Astrocyte (in vitro differentiated cells and primary cell): ENCODE data around the gene B3GALNT2. TPM values are rescaled to one million over a fixed set of nuclear protein-coding genes. Genes with fewer than 3 reads are reported as not detected.

Source experiments
- DNase-seq: peaks from one replicate; pipeline ENCODE4 v3.0.0-alpha.2; 2010; ENCODE audit warnings: low read depth
- FAIRE-seq: peaks from 2 replicates; lab custom pipeline; 2011; peaks lifted over from hg19 to GRCh38; lab: Jason Lieb, UNC
- H2AFZ ChIP-seq: 2 replicates; pipeline ENCODE4 v1.6.0; 2012; ENCODE audit warnings: low read depth, low read length, inconsistent platforms
- H3K27ac ChIP-seq: 2 replicates; pipeline ENCODE4 v1.5.1; 2011; ENCODE audit warnings: low read depth, low read length, inconsistent platforms
- H3K27me3 ChIP-seq: 2 replicates; pipeline ENCODE4 v1.6.0; 2011; ENCODE audit warnings: low read length, inconsistent platforms; ENCODE audit not compliant: insufficient read depth
- H3K36me3 ChIP-seq: 2 replicates; pipeline ENCODE4 v1.5.1; 2011; ENCODE audit warnings: low read length, inconsistent platforms; ENCODE audit not compliant: insufficient read depth
- H3K4me1 ChIP-seq: 2 replicates; pipeline ENCODE4 v1.5.1; 2011; ENCODE audit warnings: low read length, inconsistent platforms; ENCODE audit not compliant: insufficient read depth
- H3K4me2 ChIP-seq: 2 replicates; pipeline ENCODE4 v1.6.0; 2012; ENCODE audit warnings: low read length, inconsistent platforms
- H3K4me3 ChIP-seq: 2 replicates; pipeline ENCODE4 v1.5.1; 2011; ENCODE audit warnings: low read depth, mild to moderate bottlenecking, low read length, inconsistent platforms; ENCODE audit not compliant: insufficient read depth
- H3K79me2 ChIP-seq: 2 replicates; pipeline ENCODE4 v1.6.0; 2012; ENCODE audit warnings: mild to moderate bottlenecking, low read length, inconsistent platforms; ENCODE audit not compliant: insufficient read depth
- H3K9ac ChIP-seq: 2 replicates; pipeline ENCODE4 v1.6.0; 2012; ENCODE audit warnings: mild to moderate bottlenecking, low read length, inconsistent platforms
- H3K9me3 ChIP-seq: 2 replicates; pipeline ENCODE4 v1.5.1; 2012; ENCODE audit warnings: low read depth, mild to moderate bottlenecking, low read length, inconsistent platforms; ENCODE audit not compliant: insufficient read depth
- H4K20me1 ChIP-seq: 2 replicates; pipeline ENCODE4 v1.6.0; 2012; ENCODE audit warnings: low read length, inconsistent platforms; ENCODE audit not compliant: insufficient read depth
- H3K27ac Mint-ChIP-seq: one replicate; pipeline ENCODE4 v1.8.0; 2021; ENCODE audit warnings: mild to moderate bottlenecking, mixed read lengths; ENCODE audit not compliant: unreplicated experiment
- H3K27me3 Mint-ChIP-seq: one replicate; pipeline ENCODE4 v1.8.0; 2021; ENCODE audit warnings: low read depth, mixed read lengths; ENCODE audit not compliant: unreplicated experiment
- H3K36me3 Mint-ChIP-seq: one replicate; pipeline ENCODE4 v1.8.0; 2021; ENCODE audit warnings: low read depth, mixed read lengths; ENCODE audit not compliant: unreplicated experiment
- H3K4me1 Mint-ChIP-seq: one replicate; pipeline ENCODE4 v1.8.0; 2021; ENCODE audit warnings: low read depth, mixed read lengths; ENCODE audit not compliant: unreplicated experiment
- H3K4me3 Mint-ChIP-seq: one replicate; pipeline ENCODE4 v1.8.0; 2021; ENCODE audit warnings: mild to moderate bottlenecking, moderate library complexity, mixed read lengths; ENCODE audit not compliant: unreplicated experiment
- H3K9me3 Mint-ChIP-seq: one replicate; pipeline ENCODE4 v1.8.0; 2021; ENCODE audit warnings: mild to moderate bottlenecking, mixed read lengths; ENCODE audit not compliant: unreplicated experiment
- EZH2 ChIP-seq: IDR thresholded peaks from 2 replicates; pipeline ENCODE4 v1.6.1; 2012; ENCODE audit warnings: mild to moderate bottlenecking, low read length, inconsistent platforms; ENCODE audit not compliant: insufficient read depth
- total RNA-seq: library from RNA; stranded (reverse); gene quantifications from 2 replicates; pipeline ENCODE4 v1.2.1, GENCODE V29; 2021
- TF ChIP-seq, protein P1 (sequence below): IDR thresholded peaks from 2 replicates; pipeline ENCODE4 v1.5.1; 2011; ENCODE audit warnings: low read depth, mild to moderate bottlenecking, inconsistent platforms, low read length, moderate library complexity; ENCODE audit not compliant: insufficient read depth

The B3GALNT2 gene
- total RNA-seq, 1 donor from 2014 or later = 40.5 TPM

- Histone ChIP-seq H3K4me2 (peak overlapping the region; percentile 2), H3K27ac (no peak overlapping the region), H3K36me3 (no peaks in the 10 kb centered on the region), H3K9me3 (no peaks in the 10 kb centered on the region), H2AFZ (no peak overlapping the region), H3K4me3 (no peak overlapping the region), H3K4me1 (peaks cover 6% of the 10 kb centered on the region), H3K9ac (no peak overlapping the region), H3K79me2 (peaks cover 75% of the 10 kb centered on the region), H3K27me3 (no peaks in the 10 kb centered on the region), H4K20me1 (peaks cover 43% of the 10 kb centered on the region)
- no peak for TF ChIP-seq EZH2
- TF ChIP-seq, protein P1, sequence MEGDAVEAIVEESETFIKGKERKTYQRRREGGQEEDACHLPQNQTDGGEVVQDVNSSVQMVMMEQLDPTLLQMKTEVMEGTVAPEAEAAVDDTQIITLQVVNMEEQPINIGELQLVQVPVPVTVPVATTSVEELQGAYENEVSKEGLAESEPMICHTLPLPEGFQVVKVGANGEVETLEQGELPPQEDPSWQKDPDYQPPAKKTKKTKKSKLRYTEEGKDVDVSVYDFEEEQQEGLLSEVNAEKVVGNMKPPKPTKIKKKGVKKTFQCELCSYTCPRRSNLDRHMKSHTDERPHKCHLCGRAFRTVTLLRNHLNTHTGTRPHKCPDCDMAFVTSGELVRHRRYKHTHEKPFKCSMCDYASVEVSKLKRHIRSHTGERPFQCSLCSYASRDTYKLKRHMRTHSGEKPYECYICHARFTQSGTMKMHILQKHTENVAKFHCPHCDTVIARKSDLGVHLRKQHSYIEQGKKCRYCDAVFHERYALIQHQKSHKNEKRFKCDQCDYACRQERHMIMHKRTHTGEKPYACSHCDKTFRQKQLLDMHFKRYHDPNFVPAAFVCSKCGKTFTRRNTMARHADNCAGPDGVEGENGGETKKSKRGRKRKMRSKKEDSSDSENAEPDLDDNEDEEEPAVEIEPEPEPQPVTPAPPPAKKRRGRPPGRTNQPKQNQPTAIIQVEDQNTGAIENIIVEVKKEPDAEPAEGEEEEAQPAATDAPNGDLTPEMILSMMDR = no peak
- Mint-ChIP-seq H3K36me3 (no peaks in the 10 kb centered on the region), H3K27me3 (no peaks in the 10 kb centered on the region), H3K27ac (peak overlapping the region; percentile 56), H3K4me3 (peak overlapping the region; percentile 45), H3K4me1 (peaks cover 8% of the 10 kb centered on the region), H3K9me3 (no peaks in the 10 kb centered on the region)
- DNase-seq (peak; percentile 69), FAIRE-seq (no peak)
Observed at GRCh38 chr1:235500971-235501540, 3.2 kb downstream of the B3GALNT2 start.

GRCh38 chr1:235495551-235495950, 8.7 kb downstream of the B3GALNT2 start:
- peaks cover 31% of the 10 kb centered on the region for H4K20me1 ChIP-seq
- H3K9me3 Mint-ChIP-seq = no peaks in the 10 kb centered on the region
- H3K27ac Mint-ChIP-seq = no peak overlapping the region
- H3K4me1 ChIP-seq = no peaks in the 10 kb centered on the region
- peaks cover 12% of the 10 kb centered on the region for H3K36me3 Mint-ChIP-seq
- no peaks in the 10 kb centered on the region for H3K27me3 ChIP-seq
- DNase-seq (no peak), FAIRE-seq (no peak)
- H3K4me3 ChIP-seq = no peak overlapping the region
- no peak overlapping the region for H3K4me2 ChIP-seq
- H2AFZ ChIP-seq = no peak overlapping the region
- no peak overlapping the region for H3K27ac ChIP-seq
- peaks cover 8% of the 10 kb centered on the region for H3K36me3 ChIP-seq
- H3K9me3 ChIP-seq = no peaks in the 10 kb centered on the region
- H3K4me3 Mint-ChIP-seq = no peak overlapping the region
- TF ChIP-seq EZH2 = no peak
- TF ChIP-seq, protein P1 = no peak
- H3K9ac ChIP-seq = no peak overlapping the region
- no peaks in the 10 kb centered on the region for H3K27me3 Mint-ChIP-seq
- peaks cover 4% of the 10 kb centered on the region for H3K4me1 Mint-ChIP-seq
- H3K79me2 ChIP-seq = peaks cover 45% of the 10 kb centered on the region

GRCh38 chr1:235495030-235495429, 9.2 kb downstream of the B3GALNT2 start:
- no peak for TF ChIP-seq EZH2
- TF ChIP-seq, protein P1 = no peak
- Histone ChIP-seq H3K27me3 (no peaks in the 10 kb centered on the region), H3K4me3 (no peak overlapping the region), H3K9ac (no peak overlapping the region), H3K4me2 (no peak overlapping the region), H3K79me2 (peaks cover 40% of the 10 kb centered on the region), H3K36me3 (peaks cover 8% of the 10 kb centered on the region), H3K27ac (no peak overlapping the region), H3K4me1 (no peaks in the 10 kb centered on the region), H2AFZ (no peak overlapping the region), H4K20me1 (peaks cover 25% of the 10 kb centered on the region), H3K9me3 (no peaks in the 10 kb centered on the region)
- DNase-seq = no peak
- H3K27me3 Mint-ChIP-seq = no peaks in the 10 kb centered on the region
- no peak overlapping the region for H3K4me3 Mint-ChIP-seq
- H3K4me1 Mint-ChIP-seq = peaks cover 4% of the 10 kb centered on the region
- H3K27ac Mint-ChIP-seq = no peak overlapping the region
- no peak for FAIRE-seq
- H3K36me3 Mint-ChIP-seq = peaks cover 12% of the 10 kb centered on the region
- H3K9me3 Mint-ChIP-seq = no peaks in the 10 kb centered on the region
